Limb (tissue), 2 donors: ENCODE data around the gene CPM.
"Not testable (repeated sequence)": the region's sequence is repeated elsewhere in the genome, so short reads cannot be mapped to it uniquely, and the experiment has no call there.

Experiments
- DNase-seq, 2 donors: peaks; one replicate each; pipeline ENCODE4 v3.0.0-alpha.2; 2016; ENCODE audit errors: extremely low spot score in 2 of 2

CPM gene

DNA sequence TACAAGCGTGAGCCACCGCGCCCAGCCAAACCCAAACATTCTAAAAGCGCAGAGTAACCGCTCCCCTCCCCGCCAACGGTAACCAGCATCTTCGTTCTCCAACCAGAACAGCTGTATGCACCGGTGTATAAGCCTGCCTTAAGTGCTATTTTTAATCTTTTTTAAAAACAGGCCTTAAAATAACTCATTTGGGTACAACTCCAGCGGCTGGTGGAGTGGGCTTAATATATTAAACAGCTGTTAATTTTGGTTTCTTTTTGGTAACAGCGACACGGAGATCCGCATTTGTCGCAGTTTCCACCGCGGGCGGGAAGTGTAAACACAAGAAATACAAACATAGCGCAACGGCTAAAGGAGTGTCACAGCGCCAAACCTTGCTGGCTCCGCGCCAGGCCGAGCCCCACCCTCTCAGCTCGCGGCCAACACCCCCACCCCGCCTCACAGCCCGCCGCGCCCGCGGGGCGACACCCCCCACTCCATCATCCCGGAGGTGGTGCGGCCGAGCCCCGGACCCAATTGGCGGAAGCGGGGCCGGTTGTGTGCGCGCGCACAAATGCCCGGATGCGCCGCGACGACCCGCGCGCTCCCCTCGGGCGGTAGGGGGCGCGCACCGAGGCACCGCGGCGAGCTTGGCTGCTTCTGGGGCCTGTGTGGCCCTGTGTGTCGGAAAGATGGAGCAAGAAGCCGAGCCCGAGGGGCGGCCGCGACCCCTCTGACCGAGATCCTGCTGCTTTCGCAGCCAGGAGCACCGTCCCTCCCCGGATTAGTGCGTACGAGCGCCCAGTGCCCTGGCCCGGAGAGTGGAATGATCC lies 125.2 kb downstream of the CPM start, which contains the start of gene MDM2:
Gene MDM2 (plus strand): TSS at position 602 of the 812 bp plus-strand sequence. CDS start 301 bp downstream, outside the sequence.
- peak; percentile 90 to 96 for DNase-seq

DNA sequence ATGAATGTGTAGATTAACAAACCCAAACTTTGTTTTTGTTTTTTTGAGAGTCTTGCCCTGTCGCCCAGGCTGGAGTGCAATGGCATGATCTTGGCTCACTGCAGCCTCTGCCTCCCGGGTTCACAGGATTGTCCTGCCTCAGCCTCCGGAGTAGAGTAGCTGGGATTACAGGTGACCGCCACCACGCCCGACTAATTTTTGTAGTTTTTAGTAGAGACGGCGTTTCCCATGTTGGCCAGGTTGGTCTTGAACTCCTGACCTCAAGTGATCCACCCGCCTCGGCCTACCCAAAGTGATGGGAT lies 125.7 kb downstream of the CPM start:
- DNase-seq = not testable (repeated sequence)

DNA sequence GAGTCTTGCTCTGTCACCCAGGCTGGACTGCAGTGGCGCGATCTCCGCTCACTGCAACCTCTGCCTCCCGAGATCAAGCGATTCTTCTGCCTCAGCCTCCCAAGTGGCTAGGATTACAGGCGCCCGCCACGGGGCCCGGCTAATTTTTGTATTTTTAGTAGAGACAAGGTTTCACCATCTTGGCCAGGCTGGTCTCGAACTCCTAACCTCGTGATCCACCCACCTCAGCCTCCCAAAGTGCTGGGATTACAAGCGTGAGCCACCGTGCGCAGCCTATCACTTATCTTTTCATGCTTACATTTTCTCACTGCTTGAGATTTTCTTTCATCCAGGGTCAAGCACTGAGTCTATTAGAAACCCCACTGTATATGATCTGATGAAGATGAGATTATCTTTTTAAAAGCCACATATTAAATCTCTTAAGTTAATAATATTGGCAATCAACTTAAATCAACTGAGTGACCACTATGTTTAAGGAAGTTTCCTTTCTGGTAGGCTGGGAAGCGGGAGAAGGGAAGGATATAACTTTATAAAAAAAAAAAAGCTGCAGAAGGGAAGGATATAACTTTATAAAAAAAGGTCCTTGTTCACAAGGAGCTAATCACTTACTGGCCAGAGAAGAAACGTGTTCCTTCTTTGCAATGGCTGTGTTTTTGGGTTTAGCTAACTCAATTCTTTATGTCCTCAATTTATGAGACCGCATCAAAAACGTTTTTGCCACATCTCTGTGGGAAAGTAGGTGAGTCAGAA lies 126.3 kb downstream of the CPM start:
- no peak for DNase-seq

DNA sequence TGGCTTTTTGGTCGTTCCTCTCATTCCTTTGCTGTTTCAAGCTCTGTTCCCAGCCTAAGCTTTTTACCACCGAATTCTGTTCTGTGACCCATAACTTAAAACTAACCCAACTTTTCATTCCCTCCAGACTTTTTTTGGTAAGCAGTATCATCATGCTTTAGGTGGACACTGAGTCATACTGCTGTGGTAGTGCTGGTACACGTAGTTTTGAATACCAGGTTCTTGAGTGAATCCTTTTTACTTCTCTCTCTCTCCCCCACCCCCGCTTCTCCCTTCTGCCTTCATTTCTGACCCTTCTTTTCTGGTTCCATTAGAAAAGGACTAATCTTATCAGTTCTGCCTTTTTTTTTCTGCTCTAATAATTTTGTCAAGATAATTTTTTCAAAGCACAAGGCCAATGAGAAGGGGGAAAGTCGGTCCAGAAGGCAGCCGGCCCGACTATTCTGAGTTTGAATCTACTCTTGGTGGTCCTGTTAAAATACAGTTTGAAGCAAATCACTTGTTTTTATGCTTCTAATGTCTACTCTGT lies 127.3 kb downstream of the CPM start:
- DNase-seq = no peak

DNA sequence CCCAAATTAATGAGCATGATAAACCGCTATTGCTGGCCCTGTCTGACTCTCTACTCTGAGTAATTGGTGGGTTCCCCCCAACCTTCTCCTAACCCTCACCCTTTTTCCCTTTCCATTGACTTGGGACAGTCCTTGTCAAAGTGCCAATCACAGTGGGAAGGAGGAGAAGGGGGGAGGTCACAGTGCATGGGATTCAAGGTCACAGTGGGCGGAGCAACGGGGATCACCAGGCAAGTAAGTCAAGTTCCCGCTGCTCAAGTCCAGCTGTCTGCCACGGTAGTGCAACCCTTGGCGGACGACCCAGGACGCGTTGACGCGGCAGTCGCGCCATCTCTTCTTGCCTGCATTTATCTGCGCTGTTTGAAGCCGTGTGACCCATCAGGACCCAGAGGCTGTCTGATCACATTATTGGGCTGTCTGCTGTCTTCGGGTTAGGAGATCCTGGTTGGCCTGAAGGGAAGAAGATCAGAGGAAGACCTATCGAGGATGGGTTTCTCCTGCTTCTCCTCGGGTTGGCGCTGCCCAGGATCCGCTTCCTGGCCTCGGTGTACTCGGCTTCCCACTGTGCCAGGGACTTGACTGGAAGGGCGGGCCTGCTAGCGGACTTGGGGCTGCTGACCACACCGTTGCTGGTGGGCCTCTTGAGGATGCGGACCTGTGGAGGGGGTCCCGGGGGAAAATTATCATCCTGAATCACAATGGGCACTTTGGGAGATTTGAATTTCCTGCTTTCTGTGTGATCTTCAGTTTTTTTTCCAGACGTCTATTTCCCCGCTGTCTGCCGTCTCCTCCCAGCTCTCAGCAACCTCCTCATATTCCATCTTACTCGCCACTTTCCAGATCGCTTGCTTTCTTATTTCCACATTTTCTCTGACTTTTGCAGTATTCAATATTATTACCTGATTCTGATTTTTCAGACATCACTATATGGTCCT lies 128.0 kb downstream of the CPM start:
- no peak for DNase-seq

DNA sequence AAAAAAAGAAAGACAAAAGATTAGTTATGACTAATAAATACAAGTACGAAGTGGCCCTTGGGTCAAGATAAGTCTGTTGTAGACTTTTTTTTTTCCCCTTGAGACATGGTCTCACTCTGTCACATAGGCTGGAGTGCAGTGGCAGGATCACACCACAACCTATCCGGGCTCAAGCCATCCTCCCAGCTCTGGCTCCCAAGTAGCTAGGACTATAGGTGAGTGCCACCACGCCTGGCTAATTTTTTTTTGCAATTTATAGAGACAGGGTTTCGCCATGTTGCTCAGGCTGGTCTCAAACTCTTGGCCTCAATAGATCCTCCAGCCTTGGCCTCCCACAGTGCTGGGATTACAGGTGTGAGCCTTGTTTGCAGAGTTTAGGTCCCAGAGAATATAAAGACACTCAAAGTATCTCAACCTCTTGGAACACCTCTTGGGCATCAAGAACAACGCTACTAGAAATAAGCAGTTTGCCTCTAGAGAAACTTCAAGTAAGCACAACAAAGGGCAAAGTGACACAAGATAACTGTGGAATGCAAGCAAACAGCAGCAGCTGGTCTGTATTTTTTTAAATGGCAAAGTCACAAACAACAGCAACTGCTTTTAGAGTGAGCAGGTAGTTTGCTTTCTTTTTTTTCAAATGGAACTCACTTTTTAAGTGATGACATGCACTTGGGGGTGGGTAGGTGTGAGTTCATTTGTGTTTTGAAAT lies 128.9 kb downstream of the CPM start:
- DNase-seq = no peak

DNA sequence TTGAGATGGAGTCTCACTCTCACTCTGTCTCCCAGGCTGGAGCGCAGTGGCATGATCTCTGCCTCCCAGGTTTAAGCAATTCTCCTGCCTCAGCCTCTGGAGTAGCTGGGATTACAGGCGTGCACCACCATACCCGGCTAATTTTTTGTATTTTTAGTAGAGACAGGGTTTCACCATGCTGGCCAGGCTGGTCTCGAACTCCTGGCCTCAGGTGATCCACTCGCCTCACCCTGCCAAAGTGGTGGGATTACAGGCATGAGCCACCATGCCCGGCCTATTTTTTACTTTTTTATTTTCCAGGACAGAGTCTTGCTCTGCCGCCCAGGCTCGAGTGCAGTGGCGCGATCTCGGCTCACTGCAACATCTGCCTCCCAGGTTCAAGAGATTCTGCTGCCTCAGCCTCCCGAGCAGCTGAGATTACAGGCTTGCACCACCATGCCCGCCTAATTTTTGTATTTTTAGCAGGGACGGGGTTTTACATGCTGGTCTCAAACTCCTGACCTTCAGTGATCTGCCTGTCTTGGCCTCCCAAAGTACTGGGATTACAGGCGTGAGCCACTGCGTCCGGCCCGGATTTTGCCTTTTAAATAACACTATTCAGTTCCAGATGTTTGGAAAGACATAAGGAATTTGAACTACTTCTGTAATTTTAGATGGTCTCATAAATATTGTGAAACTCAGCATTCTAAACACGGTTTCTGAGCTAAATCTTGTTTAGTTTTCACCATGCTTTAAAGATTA lies 129.9 kb downstream of the CPM start:
- not testable (repeated sequence) for DNase-seq

DNA sequence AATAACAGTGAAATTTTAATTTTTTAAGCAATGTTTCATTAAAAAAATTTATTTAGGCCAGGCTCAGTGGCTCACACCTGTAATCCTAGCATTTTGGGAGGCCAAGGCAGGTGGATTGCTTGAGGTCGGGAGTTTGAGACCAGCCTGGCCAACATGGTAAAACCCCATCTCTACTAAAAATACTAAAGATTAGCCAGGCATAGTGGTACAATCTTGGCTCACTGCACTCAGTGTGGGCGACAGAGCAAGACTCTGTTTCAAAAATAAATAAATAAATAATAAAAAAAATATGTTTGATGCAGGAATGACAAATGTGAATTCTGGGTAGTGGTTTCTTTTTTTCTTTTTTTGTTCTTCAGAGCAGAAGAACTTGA lies 130.6 kb downstream of the CPM start:
- DNase-seq = not testable (repeated sequence)
